ENCODE data around the gene FZD2. TPM values are rescaled to one million over a fixed set of nuclear protein-coding genes. Genes with fewer than 3 reads are reported as not detected.

Gene FZD2
- total RNA-seq, 1 donor from 2014 or later: 108 TPM

DNA sequence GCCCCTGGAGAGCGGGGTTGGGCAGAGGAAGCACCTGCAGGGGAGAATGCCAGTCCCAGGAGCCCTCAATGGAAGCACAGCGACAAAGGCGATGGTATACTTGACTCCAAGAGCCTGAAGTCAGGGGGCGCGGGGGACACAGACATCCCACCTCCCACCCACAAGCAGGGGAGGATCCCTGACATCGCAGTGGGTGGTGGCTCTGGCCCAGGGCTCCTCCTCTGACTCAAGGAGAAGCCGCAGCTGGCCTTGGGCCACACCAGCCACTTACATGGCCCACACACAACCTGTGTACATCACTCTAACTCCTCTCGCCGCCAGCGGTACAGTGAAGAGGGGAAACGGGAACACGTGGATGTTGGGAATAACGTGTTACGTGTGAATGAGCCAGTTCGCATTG is 44.3 kb downstream of the FZD2 start:
- no peak for DNase-seq (ENCODE audit: low spot score)
- Mint-ChIP-seq H3K36me3 (ENCODE audit: low read depth) (no peaks in the 10 kb centered on the region), H3K9me3 (ENCODE audit: low read depth) (no peaks in the 10 kb centered on the region), H3K27me3 (ENCODE audit: low read depth) (no peaks in the 10 kb centered on the region), H3K4me1 (ENCODE audit: low read depth) (peaks cover 65% of the 10 kb centered on the region), H3K27ac (ENCODE audit: unreplicated experiment) (peak overlapping the region; percentile 92), H3K4me3 (ENCODE audit: unreplicated experiment) (no peak overlapping the region)
- TF ChIP-seq, protein P1, sequence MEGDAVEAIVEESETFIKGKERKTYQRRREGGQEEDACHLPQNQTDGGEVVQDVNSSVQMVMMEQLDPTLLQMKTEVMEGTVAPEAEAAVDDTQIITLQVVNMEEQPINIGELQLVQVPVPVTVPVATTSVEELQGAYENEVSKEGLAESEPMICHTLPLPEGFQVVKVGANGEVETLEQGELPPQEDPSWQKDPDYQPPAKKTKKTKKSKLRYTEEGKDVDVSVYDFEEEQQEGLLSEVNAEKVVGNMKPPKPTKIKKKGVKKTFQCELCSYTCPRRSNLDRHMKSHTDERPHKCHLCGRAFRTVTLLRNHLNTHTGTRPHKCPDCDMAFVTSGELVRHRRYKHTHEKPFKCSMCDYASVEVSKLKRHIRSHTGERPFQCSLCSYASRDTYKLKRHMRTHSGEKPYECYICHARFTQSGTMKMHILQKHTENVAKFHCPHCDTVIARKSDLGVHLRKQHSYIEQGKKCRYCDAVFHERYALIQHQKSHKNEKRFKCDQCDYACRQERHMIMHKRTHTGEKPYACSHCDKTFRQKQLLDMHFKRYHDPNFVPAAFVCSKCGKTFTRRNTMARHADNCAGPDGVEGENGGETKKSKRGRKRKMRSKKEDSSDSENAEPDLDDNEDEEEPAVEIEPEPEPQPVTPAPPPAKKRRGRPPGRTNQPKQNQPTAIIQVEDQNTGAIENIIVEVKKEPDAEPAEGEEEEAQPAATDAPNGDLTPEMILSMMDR (IDR thresholded peaks at IDR 0.05): no peak

DNA sequence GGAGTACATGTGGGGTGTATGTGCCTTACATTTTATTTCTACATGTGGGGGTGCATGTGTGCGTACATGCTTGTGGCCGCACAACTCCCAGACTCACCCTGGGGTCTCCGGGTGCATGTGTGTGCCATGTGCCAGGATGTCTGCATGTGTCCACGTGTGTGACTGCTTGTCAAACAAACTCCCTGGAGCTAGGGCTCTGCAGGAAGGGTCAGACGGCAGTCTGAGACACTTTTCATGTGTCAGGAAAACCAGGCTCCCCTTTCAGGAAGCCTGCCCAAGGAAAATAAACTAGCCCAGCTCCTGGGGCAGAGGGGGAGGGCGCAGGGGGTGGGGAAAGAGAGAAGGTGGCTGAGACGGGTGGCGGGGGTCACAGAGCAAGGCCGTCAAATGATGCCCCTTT is 44.7 kb downstream of the FZD2 start:
- Mint-ChIP-seq H3K4me1 (ENCODE audit: low read depth) (peaks cover 65% of the 10 kb centered on the region), H3K27ac (ENCODE audit: unreplicated experiment) (peak overlapping the region; percentile 92), H3K27me3 (ENCODE audit: low read depth) (no peaks in the 10 kb centered on the region), H3K4me3 (ENCODE audit: unreplicated experiment) (no peak overlapping the region), H3K36me3 (ENCODE audit: low read depth) (no peaks in the 10 kb centered on the region), H3K9me3 (ENCODE audit: low read depth) (no peaks in the 10 kb centered on the region)
- no peak for DNase-seq (ENCODE audit: low spot score)
- TF ChIP-seq, protein P1 (IDR thresholded peaks at IDR 0.05): no peak

DNA sequence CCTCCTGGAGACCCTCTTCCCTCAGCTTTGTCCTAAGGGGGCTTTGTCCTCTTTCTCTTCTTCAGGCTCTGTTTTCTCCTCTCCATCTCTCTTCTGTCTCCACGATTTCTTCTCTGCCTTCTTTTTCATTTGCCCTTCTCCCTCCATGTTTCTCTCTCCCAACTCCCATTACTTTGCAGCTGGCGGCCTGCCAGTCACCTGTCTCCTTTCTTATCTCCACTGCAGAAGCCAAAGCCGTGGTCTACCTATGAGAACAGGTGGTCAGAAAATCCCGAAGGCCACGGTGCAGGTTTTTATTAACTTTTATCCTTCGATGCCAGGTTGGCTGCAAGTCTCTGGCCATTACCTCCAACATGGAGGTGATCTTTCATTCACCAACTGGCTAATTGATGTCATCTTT is 45.1 kb downstream of the FZD2 start:
- DNase-seq (ENCODE audit: low spot score): no peak
- no peaks in the 10 kb centered on the region for H3K9me3 Mint-ChIP-seq (ENCODE audit: low read depth)
- peaks cover 65% of the 10 kb centered on the region for H3K4me1 Mint-ChIP-seq (ENCODE audit: low read depth)
- H3K36me3 Mint-ChIP-seq (ENCODE audit: low read depth): no peaks in the 10 kb centered on the region
- TF ChIP-seq, protein P1 (IDR thresholded peaks at IDR 0.05): no peak
- H3K27ac Mint-ChIP-seq (ENCODE audit: unreplicated experiment): peak overlapping the region; percentile 92
- H3K27me3 Mint-ChIP-seq (ENCODE audit: low read depth): no peaks in the 10 kb centered on the region
- no peak overlapping the region for H3K4me3 Mint-ChIP-seq (ENCODE audit: unreplicated experiment)

DNA sequence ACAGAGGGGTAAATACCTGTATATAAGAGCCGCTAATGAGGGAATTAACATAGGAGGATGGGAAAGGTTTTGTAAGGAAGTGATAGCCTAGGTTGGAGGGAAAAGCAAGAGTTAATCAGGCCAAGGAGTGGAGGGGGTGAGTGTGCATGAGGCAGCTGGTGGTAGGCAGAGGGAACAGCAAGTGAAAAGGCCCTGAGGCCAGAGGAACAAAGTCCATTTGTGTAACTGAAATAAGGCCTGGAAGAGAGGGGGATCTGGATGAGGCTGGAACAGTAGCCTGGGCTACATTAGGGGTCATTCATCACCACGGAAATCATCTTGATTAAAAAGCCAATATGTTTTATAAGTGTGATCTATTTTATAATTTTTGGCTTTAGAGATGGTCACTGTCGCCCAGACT is 45.7 kb downstream of the FZD2 start:
- TF ChIP-seq, protein P1 (IDR thresholded peaks at IDR 0.05): no peak
- no peak for DNase-seq (ENCODE audit: low spot score)
- Mint-ChIP-seq H3K4me3 (ENCODE audit: unreplicated experiment) (no peak overlapping the region), H3K27me3 (ENCODE audit: low read depth) (no peaks in the 10 kb centered on the region), H3K4me1 (ENCODE audit: low read depth) (peaks cover 71% of the 10 kb centered on the region), H3K36me3 (ENCODE audit: low read depth) (no peaks in the 10 kb centered on the region), H3K9me3 (ENCODE audit: low read depth) (no peaks in the 10 kb centered on the region), H3K27ac (ENCODE audit: unreplicated experiment) (peak overlapping the region; percentile 92)

DNA sequence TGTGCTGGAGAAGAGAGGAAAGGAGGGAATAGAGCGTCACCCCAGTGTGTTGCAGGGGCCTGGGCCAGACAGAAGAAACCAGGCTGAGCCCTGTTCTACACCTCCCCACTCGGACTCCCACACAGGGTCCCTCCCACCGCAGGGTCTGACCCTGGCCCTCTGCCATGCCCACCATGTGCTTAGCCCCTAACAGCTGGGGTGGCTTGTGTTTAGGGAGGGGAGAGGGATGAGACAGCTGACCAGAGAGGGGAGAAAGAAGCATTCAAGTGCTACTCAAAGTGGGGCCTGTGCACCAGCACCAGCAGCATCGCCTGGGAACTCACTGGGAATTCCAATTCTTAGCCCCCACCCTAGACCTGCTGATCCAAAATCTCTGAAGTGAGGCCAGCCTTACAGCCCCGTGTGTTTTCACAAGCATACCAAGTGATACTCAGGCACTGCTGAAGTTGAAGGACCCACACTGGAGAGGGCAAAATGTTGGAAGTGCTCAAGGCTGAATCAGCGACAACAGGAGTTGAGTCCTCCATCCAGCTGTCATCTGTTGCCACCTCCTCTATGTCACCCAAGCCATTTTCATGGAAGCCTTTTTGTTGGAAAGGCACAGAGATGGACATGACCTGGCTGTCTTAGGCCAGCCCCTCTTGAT is 47.0 kb downstream of the FZD2 start:
- Mint-ChIP-seq H3K27me3 (ENCODE audit: low read depth) (no peaks in the 10 kb centered on the region), H3K9me3 (ENCODE audit: low read depth) (no peaks in the 10 kb centered on the region), H3K4me1 (ENCODE audit: low read depth) (peaks cover 76% of the 10 kb centered on the region), H3K27ac (ENCODE audit: unreplicated experiment) (peak overlapping the region; percentile 83), H3K4me3 (ENCODE audit: unreplicated experiment) (no peak overlapping the region), H3K36me3 (ENCODE audit: low read depth) (no peaks in the 10 kb centered on the region)
- TF ChIP-seq, protein P1 (IDR thresholded peaks at IDR 0.05): no peak
- no peak for DNase-seq (ENCODE audit: low spot score)

All from chondrocyte (in vitro differentiated cells).